Measurements from ENCODE around the gene ATP13A3.

DNA sequence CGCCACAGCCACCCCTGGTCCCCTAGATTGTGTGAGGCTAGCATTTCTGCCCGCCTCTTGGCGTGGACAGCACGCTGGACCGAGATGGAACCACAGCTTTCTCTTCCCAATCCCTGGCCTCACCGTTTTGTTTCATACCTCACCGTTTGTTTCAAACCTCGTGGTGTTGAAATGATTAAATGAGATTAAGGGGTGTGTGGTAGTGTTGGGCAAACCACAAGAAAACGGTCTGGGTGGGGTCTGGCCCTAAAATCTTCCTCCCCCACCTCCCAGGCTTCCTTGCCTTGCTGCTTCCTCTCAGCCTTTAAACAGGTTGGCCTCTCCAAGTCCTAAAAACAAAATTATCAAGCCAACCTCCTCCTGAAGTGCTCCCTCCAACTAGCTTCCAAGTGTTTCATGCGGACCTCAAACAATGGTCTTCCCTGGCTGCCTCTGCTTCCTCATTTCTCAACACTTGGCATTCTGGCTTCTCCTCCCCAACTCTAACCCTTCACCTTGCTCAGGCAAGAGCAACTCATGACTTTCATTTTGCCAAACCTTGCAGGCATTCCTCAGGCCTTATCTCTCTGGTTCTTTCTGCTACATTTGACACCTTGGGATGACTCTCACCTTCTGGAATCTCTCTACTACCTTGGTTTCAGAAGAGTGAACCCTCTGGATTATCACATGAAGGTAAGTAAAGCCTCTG is 1.4 kb upstream of the ATP13A3 start:
- TF ChIP-seq, protein P1, sequence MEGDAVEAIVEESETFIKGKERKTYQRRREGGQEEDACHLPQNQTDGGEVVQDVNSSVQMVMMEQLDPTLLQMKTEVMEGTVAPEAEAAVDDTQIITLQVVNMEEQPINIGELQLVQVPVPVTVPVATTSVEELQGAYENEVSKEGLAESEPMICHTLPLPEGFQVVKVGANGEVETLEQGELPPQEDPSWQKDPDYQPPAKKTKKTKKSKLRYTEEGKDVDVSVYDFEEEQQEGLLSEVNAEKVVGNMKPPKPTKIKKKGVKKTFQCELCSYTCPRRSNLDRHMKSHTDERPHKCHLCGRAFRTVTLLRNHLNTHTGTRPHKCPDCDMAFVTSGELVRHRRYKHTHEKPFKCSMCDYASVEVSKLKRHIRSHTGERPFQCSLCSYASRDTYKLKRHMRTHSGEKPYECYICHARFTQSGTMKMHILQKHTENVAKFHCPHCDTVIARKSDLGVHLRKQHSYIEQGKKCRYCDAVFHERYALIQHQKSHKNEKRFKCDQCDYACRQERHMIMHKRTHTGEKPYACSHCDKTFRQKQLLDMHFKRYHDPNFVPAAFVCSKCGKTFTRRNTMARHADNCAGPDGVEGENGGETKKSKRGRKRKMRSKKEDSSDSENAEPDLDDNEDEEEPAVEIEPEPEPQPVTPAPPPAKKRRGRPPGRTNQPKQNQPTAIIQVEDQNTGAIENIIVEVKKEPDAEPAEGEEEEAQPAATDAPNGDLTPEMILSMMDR (IDR thresholded peaks at IDR 0.05), result no peak
- no peak for TF ChIP-seq POLR2A (IDR thresholded peaks at IDR 0.05)
